Measurements from ENCODE around the gene MEN1.
"Not testable (repeated sequence)": the region's sequence is repeated elsewhere in the genome, so short reads cannot be mapped to it uniquely, and the experiment has no call there.

The MEN1 gene

GRCh38 chr11:64845776-64846129 is 35.4 kb upstream of the MEN1 start:
- not testable (repeated sequence) for DNase-seq (ENCODE audit: low read depth)

DNA sequence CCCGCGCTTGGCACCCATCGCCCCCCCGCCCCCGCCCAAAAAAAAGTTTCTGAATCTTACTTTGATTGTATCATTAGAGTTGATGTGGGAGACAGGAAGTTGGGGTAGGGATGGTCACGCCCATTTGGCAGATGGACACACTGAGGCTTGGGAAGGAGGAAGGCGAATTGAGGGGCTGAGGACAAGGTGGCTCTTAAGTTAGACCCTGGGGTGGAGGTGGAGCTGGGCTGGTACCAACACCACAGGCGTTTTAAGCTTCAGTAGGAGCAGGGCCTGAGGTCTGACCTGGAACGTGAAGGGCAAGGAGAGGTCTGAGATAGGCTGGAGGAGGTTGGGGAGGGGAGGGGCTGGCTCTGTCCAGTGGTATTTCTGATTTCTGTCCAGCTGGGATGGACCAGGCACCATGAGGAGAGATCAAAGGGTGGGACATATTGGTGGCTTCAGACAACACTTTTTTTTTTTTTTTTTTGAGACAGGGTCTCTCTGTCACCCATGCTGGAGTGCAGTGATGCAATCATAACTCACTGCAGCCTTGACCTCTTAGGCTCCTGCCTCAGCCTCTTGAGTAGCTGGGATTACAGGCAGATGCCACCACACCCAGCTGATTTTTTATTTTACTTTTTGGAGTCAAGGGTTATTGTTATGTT is 34.9 kb upstream of the MEN1 start:
- DNase-seq (ENCODE audit: low read depth) = peak; percentile 29

DNA sequence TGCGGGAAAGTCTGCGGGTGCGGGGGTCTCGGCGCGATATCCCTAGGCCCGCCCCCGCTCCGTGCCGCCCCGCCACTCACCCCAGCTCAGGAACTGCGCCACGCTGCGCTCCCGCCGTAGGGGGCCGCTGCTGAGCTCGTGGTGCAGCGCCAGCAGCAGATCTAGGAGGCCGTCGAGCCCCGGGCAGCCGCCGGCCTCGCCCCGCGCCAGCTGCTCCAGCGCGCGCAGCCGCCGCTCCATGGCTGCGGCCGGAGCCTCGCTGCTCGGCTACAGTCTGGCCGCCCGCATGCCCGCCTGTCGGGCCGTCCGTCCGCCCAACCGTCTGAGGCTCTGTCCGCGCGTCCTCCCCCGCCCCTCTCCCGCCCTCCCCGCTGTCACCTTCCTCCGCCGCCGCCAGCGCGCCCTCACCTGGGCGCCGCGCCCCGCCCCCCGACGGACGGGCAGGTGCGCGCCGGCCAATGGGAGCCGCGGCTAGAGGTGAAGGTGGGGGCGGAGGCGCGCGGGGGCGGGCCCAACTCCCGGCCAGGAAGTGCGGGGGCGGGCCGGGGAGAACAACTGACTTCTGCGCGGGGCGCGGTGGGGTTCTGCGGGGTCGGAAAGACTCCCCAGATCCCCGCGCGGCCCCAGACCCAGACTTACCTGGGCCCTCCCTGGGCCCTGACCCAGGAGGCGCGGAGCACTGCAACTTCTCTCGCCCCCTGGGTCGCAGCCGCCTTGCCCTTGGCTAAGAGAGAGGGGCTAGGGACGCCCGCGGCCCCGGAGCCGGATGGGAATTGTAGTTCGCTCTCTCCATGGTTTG is 34.2 kb upstream of the MEN1 start, which contains the start of gene CDC42BPG:
CDC42BPG (minus strand) TSS at position 324 of the 799 bp plus-strand sequence; CDS start at position 240, 84 bp downstream.
- DNase-seq (ENCODE audit: low read depth) = peak; percentile 37

DNA sequence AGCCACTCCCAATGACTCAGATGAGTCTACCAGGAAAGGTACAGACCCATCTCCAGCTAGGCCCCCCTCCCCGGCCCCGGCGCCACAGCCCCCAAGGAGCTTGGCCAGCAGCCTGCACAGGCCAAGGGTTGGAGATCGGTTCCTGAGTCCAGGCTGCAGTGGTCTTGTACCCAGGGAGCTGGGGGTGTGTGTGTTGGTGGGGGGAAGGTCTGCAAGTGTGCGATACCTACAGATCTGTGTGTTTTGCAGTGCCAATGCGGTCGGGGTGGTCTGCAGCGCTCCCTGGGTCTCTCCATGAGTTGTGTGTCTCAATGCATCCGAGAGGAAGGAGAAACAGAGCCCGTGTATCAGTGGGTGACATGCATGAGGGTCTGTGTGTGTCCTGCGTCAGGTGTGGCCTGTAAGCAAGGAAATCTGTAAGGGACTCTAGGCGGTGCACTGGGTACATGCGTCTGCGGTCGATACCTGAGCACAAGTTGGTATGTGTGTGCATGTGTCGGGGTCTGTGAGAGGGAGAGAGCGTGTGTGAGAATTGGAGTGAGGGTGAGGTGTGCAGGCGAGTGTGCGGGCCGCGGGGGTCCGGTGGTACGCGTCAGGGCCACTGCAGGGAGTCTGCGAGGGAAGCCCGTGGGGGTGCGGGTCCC is 33.5 kb upstream of the MEN1 start:
- no peak for DNase-seq (ENCODE audit: low read depth)

DNA sequence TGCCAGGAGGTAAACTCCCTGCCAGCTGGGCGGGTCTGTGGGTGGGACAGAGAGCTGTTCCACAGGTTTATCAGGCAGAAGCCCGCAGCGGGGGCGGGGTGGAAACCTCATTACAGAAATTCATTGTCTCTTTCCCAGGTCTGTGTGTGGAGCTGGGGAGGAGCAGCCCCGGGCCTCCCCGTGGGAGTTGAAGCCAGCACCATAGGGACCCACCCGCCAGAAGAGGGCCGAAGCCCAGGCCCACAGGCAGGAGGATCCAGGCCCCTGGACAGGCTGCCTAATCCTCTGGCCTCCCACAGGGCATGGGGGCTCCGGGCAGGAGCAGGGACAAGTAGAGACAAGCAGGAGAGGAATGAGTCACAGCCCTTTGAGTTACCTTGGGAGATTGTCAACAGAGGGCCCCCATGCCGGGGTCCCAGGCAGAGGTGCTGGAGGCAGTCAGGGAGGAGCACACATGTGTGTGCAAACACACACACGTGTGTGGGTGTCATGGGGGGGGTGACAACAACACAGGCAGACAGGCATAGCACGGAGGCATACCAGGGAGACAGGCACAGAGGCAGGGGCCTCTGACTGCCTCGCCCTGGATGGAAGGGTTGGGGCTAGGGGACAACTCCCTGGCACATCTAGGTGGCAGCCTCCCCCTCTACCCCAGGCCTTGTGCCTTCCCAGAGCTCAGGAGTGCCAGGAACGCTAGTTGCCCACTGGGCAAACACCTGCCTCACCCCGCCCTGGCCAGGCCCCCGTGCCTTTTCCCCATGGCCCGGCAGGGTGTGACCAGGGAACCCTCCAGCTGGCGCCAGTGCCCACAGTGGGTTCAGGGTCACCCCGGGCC is 32.7 kb upstream of the MEN1 start:
- DNase-seq (ENCODE audit: low read depth) = no peak

- DNase-seq (ENCODE audit: low read depth) = no peak
These were observed 32.0 kb upstream of the MEN1 start for GRCh38 chr11:64842366-64842759.

DNA sequence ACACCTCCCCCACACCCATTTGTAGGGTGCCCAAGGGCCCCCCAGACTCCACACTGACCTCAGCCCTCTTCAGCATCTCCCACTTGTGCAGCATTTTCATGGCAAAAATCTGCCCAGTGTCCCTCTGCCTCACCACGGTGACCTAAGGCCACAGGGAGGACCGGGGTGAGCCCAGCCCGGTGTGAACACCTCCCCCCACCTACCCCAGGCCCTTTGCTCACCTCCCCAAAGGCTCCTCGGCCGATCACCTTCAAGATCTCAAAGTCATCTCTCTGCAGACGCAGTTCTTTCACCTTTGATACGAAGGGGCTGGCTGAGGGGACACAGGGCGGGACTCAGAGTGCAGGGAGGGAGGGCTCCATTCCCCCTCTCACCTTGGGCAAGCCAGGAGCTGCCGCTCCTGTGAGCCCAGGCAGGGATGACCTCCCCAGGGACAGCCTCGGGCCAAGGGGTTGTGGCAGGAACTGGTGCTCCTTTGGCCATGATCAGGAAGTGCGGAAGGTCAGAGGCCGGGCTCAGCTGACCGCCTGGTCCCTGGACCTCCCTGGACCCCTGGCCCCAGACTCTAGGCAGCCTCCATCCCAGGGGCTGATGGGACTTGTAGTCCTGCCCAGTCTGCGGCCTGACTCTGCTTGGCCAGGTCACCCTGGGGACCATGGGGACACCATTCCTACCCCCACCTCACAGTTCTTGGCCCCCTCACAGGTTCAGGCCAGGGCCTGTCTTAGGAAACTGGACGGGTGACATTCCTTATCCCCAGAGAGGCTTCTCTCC is 31.4 kb upstream of the MEN1 start:
- DNase-seq (ENCODE audit: low read depth) = no peak

DNA sequence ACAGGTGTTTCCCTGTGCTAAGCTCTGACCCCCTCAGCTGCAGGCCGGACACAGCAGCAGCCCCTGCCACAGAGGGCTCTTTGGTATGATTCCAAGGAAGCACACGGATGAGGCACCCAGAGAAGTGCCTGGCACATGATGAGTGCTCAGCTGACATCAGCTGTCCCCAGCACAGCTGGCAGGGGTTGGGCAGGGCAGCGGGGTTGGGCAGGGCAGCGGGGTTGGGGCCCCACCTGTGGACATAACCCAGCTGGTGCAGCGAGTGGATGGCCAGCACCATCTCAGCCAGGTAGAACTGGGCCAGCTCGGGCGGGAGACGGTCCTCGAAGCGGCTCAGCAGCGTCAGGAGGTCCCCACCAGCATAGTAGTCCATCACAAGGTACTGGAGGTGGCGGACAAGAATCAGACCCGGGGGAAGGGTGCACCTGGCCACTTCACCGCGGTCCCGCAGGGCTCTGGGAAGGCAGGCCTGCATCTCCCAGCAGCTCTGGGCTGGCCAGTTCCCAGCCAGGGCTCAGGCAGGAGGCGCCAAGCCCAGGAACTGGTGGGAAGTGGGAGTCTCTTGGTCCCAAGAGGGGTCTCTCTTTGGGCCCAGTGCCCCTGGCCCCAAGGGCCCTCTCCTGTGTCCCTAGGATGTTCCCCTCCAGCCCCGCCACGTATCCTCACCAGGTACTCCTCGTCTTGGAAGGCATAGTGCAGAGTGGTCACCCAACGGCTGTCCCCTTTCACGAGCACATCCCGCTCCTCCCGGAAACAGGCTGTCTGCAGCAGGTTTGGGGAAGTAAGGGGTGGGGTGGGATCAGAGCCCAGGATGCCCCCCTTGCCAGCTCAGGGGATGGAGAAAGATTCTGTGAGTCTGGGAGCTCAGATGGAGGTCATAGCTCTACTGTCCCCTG is 29.8 kb upstream of the MEN1 start:
- no peak for DNase-seq (ENCODE audit: low read depth)

DNA sequence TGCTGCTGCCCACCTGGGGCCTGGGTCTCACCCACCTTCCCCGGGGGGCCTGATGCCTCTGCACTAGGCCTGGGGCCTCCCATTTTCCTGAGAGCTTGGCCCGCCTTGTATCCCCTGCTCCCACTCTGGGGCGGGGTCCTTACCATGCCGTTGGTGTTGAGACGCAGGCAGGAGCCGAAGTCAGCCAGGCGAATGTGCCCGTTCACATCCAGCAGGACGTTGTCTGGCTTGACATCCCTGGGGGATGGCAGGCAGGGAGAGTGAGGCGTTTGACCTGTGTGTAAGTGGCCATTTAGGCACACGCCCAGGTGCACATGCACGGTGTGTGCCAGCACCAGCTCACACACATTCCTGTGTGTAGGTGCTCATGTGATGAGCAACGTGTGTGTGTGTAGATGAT is 29.0 kb upstream of the MEN1 start:
- DNase-seq (ENCODE audit: low read depth) = no peak

- DNase-seq (ENCODE audit: low read depth) = no peak
These were observed 28.4 kb upstream of the MEN1 start for GRCh38 chr11:64838600-64839334.

GRCh38 chr11:64837887-64838351 is 27.6 kb upstream of the MEN1 start:
- DNase-seq (ENCODE audit: low read depth) = no peak

GRCh38 chr11:64836448-64837072 is 26.2 kb upstream of the MEN1 start:
- no peak for DNase-seq (ENCODE audit: low read depth)

GRCh38 chr11:64835616-64836447 is 25.5 kb upstream of the MEN1 start:
- no peak for DNase-seq (ENCODE audit: low read depth)

DNA sequence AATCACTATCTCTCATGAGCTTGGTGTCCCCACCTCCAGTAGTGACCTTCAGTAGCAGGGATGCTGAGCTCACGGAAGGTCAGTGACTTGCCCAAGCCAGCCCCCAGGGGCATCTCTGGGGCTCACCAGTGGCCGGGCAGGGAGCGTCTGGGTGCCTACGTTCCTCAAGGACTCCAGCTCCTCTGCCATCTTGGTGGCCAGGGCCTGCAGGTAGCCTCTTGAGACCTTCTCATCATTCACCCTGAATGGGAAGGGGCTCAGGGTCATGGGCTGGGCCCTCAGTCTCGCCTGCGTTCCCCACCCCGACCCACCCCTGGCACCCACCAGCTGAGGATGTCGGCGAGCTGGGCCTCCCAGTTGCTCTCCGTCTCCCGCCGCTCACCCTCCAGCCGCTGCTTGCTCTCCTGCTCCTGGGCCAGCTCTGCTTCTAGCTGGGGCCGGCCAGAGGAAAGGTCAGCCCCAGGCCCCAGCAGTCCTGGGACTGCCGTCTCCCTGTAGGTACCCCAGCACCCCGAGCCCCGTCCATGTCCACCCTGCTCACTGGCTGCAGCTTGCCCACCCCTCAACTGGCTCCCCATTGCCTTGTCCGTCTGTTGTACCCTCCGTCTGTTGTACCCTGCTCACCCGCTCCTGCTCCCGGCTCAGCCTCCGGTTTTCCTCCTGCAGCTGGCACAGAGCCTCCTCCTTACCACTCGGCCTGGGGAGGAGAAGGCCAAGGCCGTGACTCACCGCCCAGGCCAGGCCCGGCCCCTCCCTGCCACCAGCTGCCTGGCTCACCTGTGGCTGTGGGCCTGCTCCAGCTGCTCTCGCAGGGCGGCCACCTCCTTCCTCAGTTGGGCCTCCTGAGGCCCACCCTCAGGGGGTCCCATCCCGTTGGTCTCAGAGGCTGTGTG is 24.6 kb upstream of the MEN1 start:
- DNase-seq (ENCODE audit: low read depth) = no peak

- DNase-seq (ENCODE audit: low read depth) = no peak
These were observed 23.8 kb upstream of the MEN1 start for GRCh38 chr11:64834031-64834722.

- DNase-seq (ENCODE audit: low read depth) = no peak
These were observed 23.2 kb upstream of the MEN1 start for GRCh38 chr11:64833509-64833908.

DNA sequence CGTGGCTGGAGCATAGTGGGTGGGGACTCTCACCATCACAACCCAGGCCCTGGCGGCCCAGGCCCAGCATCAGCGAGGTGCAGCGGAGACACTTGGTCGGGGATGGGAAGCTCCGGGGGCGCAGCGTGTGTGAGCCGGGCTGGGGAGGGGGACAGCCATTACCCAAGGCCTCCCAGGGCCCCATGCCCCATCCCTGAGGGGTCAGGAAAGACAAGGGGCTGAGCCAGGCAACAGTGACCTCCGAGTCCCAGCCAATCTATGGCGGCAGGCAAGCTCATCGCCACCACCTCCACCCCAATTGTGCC is 22.8 kb upstream of the MEN1 start:
- no peak for DNase-seq (ENCODE audit: low read depth)

Data from CMK (cell line).